Mammary epithelial cell (primary cell): Measurements from ENCODE around the gene PPP1R15A.

Experiments
- EZH2 ChIP-seq: IDR thresholded peaks from 2 replicates; pipeline ENCODE4 v1.6.1; 2012; ENCODE audit warnings: low read length, inconsistent platforms, borderline replicate concordance
- TF ChIP-seq, protein P1 (sequence below), 2 donors: IDR thresholded peaks in 1 of 2; conservative IDR thresholded peaks in 1 of 2; 2 replicates each; pipeline ENCODE4 v1.5.1; 2011 to 2012; ENCODE audit warnings: inconsistent platforms in 2 of 2, low read length in 2 of 2, mild to moderate bottlenecking in 2 of 2, control low read depth in 1 of 2, low read depth in 1 of 2; ENCODE audit not compliant: insufficient read depth in 1 of 2; ENCODE audit errors: extremely low read depth in 1 of 2

- TF ChIP-seq, protein P1, sequence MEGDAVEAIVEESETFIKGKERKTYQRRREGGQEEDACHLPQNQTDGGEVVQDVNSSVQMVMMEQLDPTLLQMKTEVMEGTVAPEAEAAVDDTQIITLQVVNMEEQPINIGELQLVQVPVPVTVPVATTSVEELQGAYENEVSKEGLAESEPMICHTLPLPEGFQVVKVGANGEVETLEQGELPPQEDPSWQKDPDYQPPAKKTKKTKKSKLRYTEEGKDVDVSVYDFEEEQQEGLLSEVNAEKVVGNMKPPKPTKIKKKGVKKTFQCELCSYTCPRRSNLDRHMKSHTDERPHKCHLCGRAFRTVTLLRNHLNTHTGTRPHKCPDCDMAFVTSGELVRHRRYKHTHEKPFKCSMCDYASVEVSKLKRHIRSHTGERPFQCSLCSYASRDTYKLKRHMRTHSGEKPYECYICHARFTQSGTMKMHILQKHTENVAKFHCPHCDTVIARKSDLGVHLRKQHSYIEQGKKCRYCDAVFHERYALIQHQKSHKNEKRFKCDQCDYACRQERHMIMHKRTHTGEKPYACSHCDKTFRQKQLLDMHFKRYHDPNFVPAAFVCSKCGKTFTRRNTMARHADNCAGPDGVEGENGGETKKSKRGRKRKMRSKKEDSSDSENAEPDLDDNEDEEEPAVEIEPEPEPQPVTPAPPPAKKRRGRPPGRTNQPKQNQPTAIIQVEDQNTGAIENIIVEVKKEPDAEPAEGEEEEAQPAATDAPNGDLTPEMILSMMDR (conservative IDR thresholded peaks at IDR 0.05 in 1 of 2, IDR thresholded peaks at IDR 0.05 in 1 of 2; ENCODE audit: extremely low read depth in 1 of 2, insufficient read depth in 1 of 2, low read depth in 1 of 2, low read length in 2 of 2), result no peak
- no peak for TF ChIP-seq EZH2
These were observed 5.6 kb downstream of the PPP1R15A start for GRCh38 chr19:48877855-48878195.
